Vagina (tissue), 2 donors: Measurements from ENCODE around the gene FBLN1. TPM values are rescaled to one million over a fixed set of nuclear protein-coding genes. Genes with fewer than 3 reads are reported as not detected.

Experiments
- DNase-seq, 2 donors: peaks; one replicate each; pipeline ENCODE4 v3.0.0-alpha.2; 2017; ENCODE audit errors: extremely low spot score in 2 of 2
- H3K27ac ChIP-seq: fragments of 200-600 bp; sonication (generic); one replicate; pipeline ENCODE4 v1.5.1; 2019
- H3K27me3 ChIP-seq: fragments of 200-600 bp; sonication (generic); one replicate; pipeline ENCODE4 v1.5.1; 2019
- H3K36me3 ChIP-seq, 2 donors: fragments of 200-600 bp; sonication (generic); one replicate each; pipeline ENCODE4 v1.5.1; 2017 to 2019
- H3K4me1 ChIP-seq: fragments of 200-600 bp; sonication (generic); one replicate; pipeline ENCODE4 v1.5.1; 2019
- H3K4me3 ChIP-seq, 2 donors: fragments of 200-600 bp; sonication (generic); 1 replicate in 1 of 2; 2 replicates in 1 of 2; pipeline ENCODE4 v1.5.1; 2016 to 2019
- H3K9me3 ChIP-seq: fragments of 200-600 bp; sonication (generic); one replicate; pipeline ENCODE4 v1.5.1; 2019
- CTCF ChIP-seq, 3 experiments: fragments of 450-650 bp in 2 of 3; fragments of 200-600 bp in 1 of 3; sonication (generic) in 1 of 3; IDR thresholded peaks; one replicate each; pipeline ENCODE4 v1.5.1; 2017 to 2019; ENCODE audit warnings: antibody characterized with exemption in 3 of 3, mild to moderate bottlenecking in 2 of 3, moderate library complexity in 2 of 3
- POLR2A ChIP-seq, 2 donors: fragments of 450-650 bp; IDR thresholded peaks; one replicate each; pipeline ENCODE4 v1.6.1; 2017; ENCODE audit warnings: antibody characterized with exemption in 2 of 2, mild to moderate bottlenecking in 2 of 2, moderate library complexity in 2 of 2
- POLR2AphosphoS5 ChIP-seq, 2 donors: sonication (generic); formaldehyde crosslinking; IDR thresholded peaks; one replicate each; pipeline ENCODE4 v1.9.0; 2017; ENCODE audit warnings: antibody characterized with exemption in 2 of 2, mild to moderate bottlenecking in 2 of 2, low read depth in 1 of 2; ENCODE audit not compliant: insufficient read depth in 1 of 2
- intact Hi-C: fragments of 100-400 bp; cut with DNase I; formaldehyde crosslinking; loops from one replicate; pipeline ENCODE4 v1.15.1; 2023
- total RNA-seq: library from RNA; depleted of rRNA; stranded (reverse); fragments of >200 nt; gene quantifications from one replicate; pipeline ENCODE4 v1.2.3, GENCODE V29; 2016

FBLN1 gene
- total RNA-seq, 1 donor from 2014 or later, result 1,019 TPM

- H3K36me3 ChIP-seq, result peaks cover 0 to 49% of the 10 kb centered on the region in 2 donors
- no peak overlapping the region for H3K4me3 ChIP-seq
- intact Hi-C loops, result no loop called here
- peaks cover 49% of the 10 kb centered on the region for H3K4me1 ChIP-seq
- TF ChIP-seq CTCF (IDR thresholded peaks at IDR 0.05), result no peak
- no peak for TF ChIP-seq POLR2A (IDR thresholded peaks at IDR 0.05)
- TF ChIP-seq POLR2AphosphoS5 (IDR thresholded peaks at IDR 0.05; ENCODE audit: insufficient read depth in 1 of 2, low read depth in 1 of 2), result no peak
- no peaks in the 10 kb centered on the region for H3K27me3 ChIP-seq
- no peaks in the 10 kb centered on the region for H3K9me3 ChIP-seq
- H3K27ac ChIP-seq, result no peak overlapping the region
- no peak for DNase-seq
These were observed 78.9 kb downstream of the FBLN1 start for GRCh38 chr22:45581549-45582080.

GRCh38 chr22:45582236-45582954 is 79.7 kb downstream of the FBLN1 start:
- Histone ChIP-seq H3K36me3 (peaks cover 0 to 49% of the 10 kb centered on the region in 2 donors), H3K9me3 (no peaks in the 10 kb centered on the region), H3K27me3 (no peaks in the 10 kb centered on the region), H3K27ac (no peak overlapping the region), H3K4me3 (no peak overlapping the region), H3K4me1 (peaks cover 44% of the 10 kb centered on the region)
- no peak for TF ChIP-seq POLR2A (IDR thresholded peaks at IDR 0.05)
- intact Hi-C loops, result no loop called here
- no peak for DNase-seq

GRCh38 chr22:45582955-45583320 is 80.3 kb downstream of the FBLN1 start:
- Histone ChIP-seq H3K27ac (no peak overlapping the region), H3K9me3 (no peaks in the 10 kb centered on the region), H3K4me3 (no peak overlapping the region), H3K36me3 (peaks cover 0 to 46% of the 10 kb centered on the region in 2 donors), H3K4me1 (peaks cover 39% of the 10 kb centered on the region), H3K27me3 (no peaks in the 10 kb centered on the region)
- TF ChIP-seq POLR2A (IDR thresholded peaks at IDR 0.05) (no peak), POLR2AphosphoS5 (IDR thresholded peaks at IDR 0.05; ENCODE audit: insufficient read depth in 1 of 2, low read depth in 1 of 2) (no peak), CTCF (IDR thresholded peaks at IDR 0.05) (no peak)
- intact Hi-C loops, result no loop called here
- no peak for DNase-seq

- Histone ChIP-seq H3K36me3 (peaks cover 0 to 45% of the 10 kb centered on the region in 2 donors), H3K4me3 (no peak overlapping the region), H3K4me1 (peaks cover 33% of the 10 kb centered on the region), H3K9me3 (no peaks in the 10 kb centered on the region), H3K27me3 (no peaks in the 10 kb centered on the region), H3K27ac (peak overlapping the region; percentile 40)
- TF ChIP-seq CTCF (IDR thresholded peaks at IDR 0.05), result no peak
- TF ChIP-seq POLR2AphosphoS5 (IDR thresholded peaks at IDR 0.05; ENCODE audit: insufficient read depth in 1 of 2, low read depth in 1 of 2), result no peak
- no peak for TF ChIP-seq POLR2A (IDR thresholded peaks at IDR 0.05)
- no peak for DNase-seq
- intact Hi-C loops, result no loop called here
These were observed 80.8 kb downstream of the FBLN1 start for GRCh38 chr22:45583504-45583903.

GRCh38 chr22:45584121-45584570 is 81.5 kb downstream of the FBLN1 start:
- intact Hi-C loops, result no loop called here
- Histone ChIP-seq H3K4me1 (peaks cover 27% of the 10 kb centered on the region), H3K36me3 (peaks cover 0 to 45% of the 10 kb centered on the region in 2 donors), H3K9me3 (no peaks in the 10 kb centered on the region), H3K27me3 (no peaks in the 10 kb centered on the region), H3K27ac (peak overlapping the region; percentile 40), H3K4me3 (no peak overlapping the region)
- TF ChIP-seq POLR2A (IDR thresholded peaks at IDR 0.05) (no peak), CTCF (IDR thresholded peaks at IDR 0.05) (no peak)
- DNase-seq, result no peak
